Endothelial cell of umbilical vein (primary cell): Measurements from ENCODE around the gene PLXDC1. TPM values are rescaled to one million over a fixed set of nuclear protein-coding genes. Genes with fewer than 3 reads are reported as not detected.

Experiments used
- BruUV-seq: library from RNA; stranded (reverse); fragments of 400-500 nt; replicated peaks from 2 replicates; lab custom pipeline; 2021; lab: Mats Ljungman, UMichigan
- CTCF ChIA-PET: fragments of 300-600, 350-600 bp; sonication (Branson Sonifier 250); formaldehyde crosslinking; loops from one replicate; lab custom pipeline; 2021; ENCODE audit warnings: antibody characterized with exemption, inconsistent platforms; lab: Charles Lee
- POLR2A ChIA-PET: fragments of 300-600, 350-600 bp; sonication (Branson Sonifier 250); formaldehyde crosslinking; loops from one replicate; lab custom pipeline; 2021; ENCODE audit warnings: antibody characterized with exemption, inconsistent platforms; lab: Charles Lee
- DNase-seq: peaks from one replicate; pipeline ENCODE4 v3.0.0-alpha.2; 2011; ENCODE audit warnings: low read depth, low spot score
- FAIRE-seq: peaks from 2 replicates; lab custom pipeline; 2011; peaks lifted over from hg19 to GRCh38; lab: Jason Lieb, UNC
- H2AFZ ChIP-seq: 2 replicates; pipeline ENCODE4 v1.6.0; 2012; ENCODE audit warnings: low read depth, low read length, control low read depth, inconsistent platforms
- H3K27ac ChIP-seq: 2 replicates; pipeline ENCODE4 v1.5.1; 2011; ENCODE audit warnings: low read depth, mild to moderate bottlenecking, control low read depth, low read length, moderate library complexity; ENCODE audit not compliant: insufficient read depth
- H3K27me3 ChIP-seq, 2 experiments: 2 replicates each; pipeline versions ENCODE4 v1.6.0 to v1.6.1; 2011; ENCODE audit warnings: low read length in 2 of 2, mixed read lengths in 1 of 2; ENCODE audit not compliant: control insufficient read depth in 2 of 2, insufficient read depth in 2 of 2
- H3K36me3 ChIP-seq, 2 experiments: 2 replicates in 1 of 2; 3 replicates in 1 of 2; pipeline ENCODE4 v1.5.1; 2011; ENCODE audit warnings: low read length in 2 of 2, mild to moderate bottlenecking in 1 of 2, moderate library complexity in 1 of 2; ENCODE audit not compliant: control insufficient read depth in 2 of 2, insufficient read depth in 2 of 2; ENCODE audit errors: extremely low read depth in 1 of 2
- H3K4me1 ChIP-seq: 3 replicates; pipeline ENCODE4 v1.5.1; 2011; ENCODE audit warnings: mild to moderate bottlenecking, low read length; ENCODE audit not compliant: control insufficient read depth, insufficient read depth; ENCODE audit errors: extremely low read depth
- H3K4me2 ChIP-seq: 2 replicates; pipeline ENCODE4 v1.6.1; 2011; ENCODE audit warnings: low read length, control low read depth, mixed read lengths; ENCODE audit not compliant: insufficient read depth
- H3K4me3 ChIP-seq, 3 experiments: fragments of 200-600 bp in 1 of 3; sonication (generic), shearing (Covaris generic) in 1 of 3; replicated peaks in 1 of 3; 2 replicates each; pipeline ENCODE4 v1.5.1; 2011 to 2016; ENCODE audit warnings: control low read depth in 3 of 3, low read length in 3 of 3, mild to moderate bottlenecking in 2 of 3, inconsistent platforms in 1 of 3, low read depth in 1 of 3, moderate library complexity in 1 of 3; ENCODE audit not compliant: insufficient read depth in 1 of 3
- H3K79me2 ChIP-seq: 2 replicates; pipeline ENCODE4 v1.6.0; 2012; ENCODE audit warnings: low read length, inconsistent platforms; ENCODE audit not compliant: control insufficient read depth, insufficient read depth
- H3K9ac ChIP-seq: replicated peaks from 2 replicates; pipeline ENCODE3; 2011; ENCODE audit warnings: low read length, control low read depth; ENCODE audit not compliant: insufficient read depth; ENCODE audit errors: extremely low read depth
- H3K9me1 ChIP-seq: replicated peaks from 3 replicates; pipeline ENCODE4 v1.6.0; 2011; ENCODE audit warnings: mild to moderate bottlenecking, low read length; ENCODE audit not compliant: control insufficient read depth, insufficient read depth; ENCODE audit errors: extremely low read depth
- H3K9me3 ChIP-seq: replicated peaks from 2 replicates; pipeline ENCODE4 v1.5.1; 2012; ENCODE audit warnings: low read length, inconsistent platforms; ENCODE audit not compliant: control insufficient read depth, insufficient read depth
- H4K20me1 ChIP-seq: replicated peaks from 2 replicates; pipeline ENCODE3; 2011; ENCODE audit warnings: mild to moderate bottlenecking, low read length; ENCODE audit not compliant: control insufficient read depth, insufficient read depth; ENCODE audit errors: extremely low read depth
- CTCF ChIP-seq, 2 donors: IDR thresholded peaks; 1 replicate in 1 of 2; 2 replicates in 1 of 2; pipeline ENCODE4 v1.5.1; 2011; ENCODE audit warnings: low read length in 2 of 2, mild to moderate bottlenecking in 2 of 2, moderate library complexity in 2 of 2, control low read depth in 1 of 2, inconsistent platforms in 1 of 2, low read depth in 1 of 2; ENCODE audit not compliant: insufficient read depth in 1 of 2; ENCODE audit errors: extremely low read depth in 1 of 2
- EZH2 ChIP-seq: IDR thresholded peaks from 2 replicates; pipeline ENCODE4 v1.6.1; 2012; ENCODE audit warnings: borderline replicate concordance, low read depth, mild to moderate bottlenecking, moderate library complexity, low read length, inconsistent platforms; ENCODE audit not compliant: severe bottlenecking
- FOS ChIP-seq: IDR thresholded peaks from 2 replicates; pipeline ENCODE4 v1.6.1; 2011; ENCODE audit warnings: mild to moderate bottlenecking, low read length, moderate library complexity, borderline replicate concordance; ENCODE audit not compliant: insufficient read depth
- GATA2 ChIP-seq: IDR thresholded peaks from 2 replicates; pipeline ENCODE4 v1.7.0; 2011; ENCODE audit warnings: low read depth, mild to moderate bottlenecking, moderate library complexity, mixed read lengths, low read length; ENCODE audit not compliant: insufficient read length, insufficient read depth
- JUN ChIP-seq: IDR thresholded peaks from 2 replicates; pipeline ENCODE4 v1.6.1; 2011; ENCODE audit warnings: borderline replicate concordance, low read depth; ENCODE audit not compliant: insufficient read length, insufficient read depth
- MAX ChIP-seq: IDR thresholded peaks from 2 replicates; pipeline ENCODE4 v1.6.1; 2011; ENCODE audit not compliant: insufficient read depth, insufficient read length
- MYC ChIP-seq: IDR thresholded peaks from one replicate; pipeline ENCODE4 v1.6.1; 2011; ENCODE audit warnings: mild to moderate bottlenecking, low read depth, low read length
- POLR2A ChIP-seq: IDR thresholded peaks from 2 replicates; pipeline ENCODE4 v1.6.1; 2012; ENCODE audit warnings: low read depth, mild to moderate bottlenecking, control low read depth, low read length
- POLR2AphosphoS5 ChIP-seq: IDR thresholded peaks from 2 replicates; pipeline ENCODE4 v1.6.1; 2012; ENCODE audit warnings: low read depth, mild to moderate bottlenecking, control low read depth, low read length, moderate library complexity; ENCODE audit not compliant: insufficient read depth
- dilution Hi-C: fragments of 300-500 bp; cut with MboI; formaldehyde crosslinking; loops from one replicate; pipeline ENCODE4 v1.15.0; 2019; ENCODE audit warnings: low sequenced_read_pairs; ENCODE audit not compliant: extremely low pct_ligation_motif_present
- intact Hi-C: fragments of 100-400 bp; cut with micrococcal nuclease; formaldehyde crosslinking; loops from one replicate; pipeline ENCODE4 v1.10.0; 2022
- polyA plus RNA-seq, 4 experiments: library from polyadenylated mRNA; depleted of rRNA in 3 of 4; stranded (reverse) in 3 of 4; unstranded in 1 of 4; fragments of >200 nt; gene quantifications; 2 replicates each; pipeline versions ENCODE4 v1.2.1 to v1.2.3, GENCODE V29; 2011 to 2012; ENCODE audit warnings: missing spikeins in 1 of 4
- total RNA-seq: library from RNA; stranded (reverse); gene quantifications from 2 replicates; pipeline ENCODE4 v1.2.3, GENCODE V29; 2021

Gene PLXDC1
- total and polyA plus RNA-seq, 2 donors (not counting 3 experiments of a cell fraction or from before 2014, with no cell fraction given): 0.03 TPM; not detected in 1

DNA sequence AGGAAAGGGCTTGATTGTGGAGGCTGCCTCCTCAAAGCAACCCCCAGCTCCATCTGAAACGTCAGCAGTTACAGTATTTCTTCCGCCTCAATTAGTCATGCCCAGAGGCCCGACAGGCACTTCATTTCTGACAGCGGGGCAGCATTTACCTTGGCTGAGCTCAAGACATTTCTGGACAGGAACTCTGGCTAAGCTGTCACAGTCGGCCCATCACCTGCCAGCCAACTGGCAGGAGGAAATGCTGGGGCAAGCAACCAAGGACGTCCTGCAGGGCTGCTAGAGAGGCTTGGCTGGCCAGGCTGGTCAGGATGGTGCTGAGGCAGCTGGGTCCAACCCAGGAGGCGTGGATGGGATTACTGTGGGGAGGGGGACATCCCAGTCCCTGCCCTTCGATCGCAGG is 27.8 kb downstream of the PLXDC1 start:
- intact Hi-C loops: no loop called here
- Histone ChIP-seq H3K4me2 (no peak overlapping the region), H3K4me3 (no peak overlapping the region), H3K9me3 (no peaks in the 10 kb centered on the region), H3K27ac (no peak overlapping the region), H4K20me1 (no peaks in the 10 kb centered on the region), H3K27me3 (no peaks in the 10 kb centered on the region), H3K79me2 (no peaks in the 10 kb centered on the region), H3K9me1 (no peaks in the 10 kb centered on the region), H2AFZ (no peak overlapping the region), H3K4me1 (no peaks in the 10 kb centered on the region), H3K36me3 (no peaks in the 10 kb centered on the region), H3K9ac (no peak overlapping the region)
- CTCF ChIA-PET: interaction anchor here (0.9 to 2.0 kb wide), 3 partner anchors 18 to 141 kb away, joined by 3 to 5 read pairs (median 4); no protein-coding TSS in a partner anchor
- TF ChIP-seq EZH2 (no peak), POLR2A (no peak), FOS (no peak), MAX (no peak)
- dilution Hi-C loops: no loop called here
- DNase-seq (no peak), FAIRE-seq (no peak)
- POLR2A ChIA-PET: no interaction called here
- no TSS peak for BruUV-seq

- POLR2A ChIA-PET: no interaction called here
- dilution Hi-C loops: no loop called here
Observed at GRCh38 chr17:39122991-39123390, 28.4 kb downstream of the PLXDC1 start.

More at GRCh38 chr17:39122991-39123390, 28.4 kb downstream of the PLXDC1 start:
- H3K27me3 ChIP-seq: no peaks in the 10 kb centered on the region
- no peak overlapping the region for H3K27ac ChIP-seq
- no peaks in the 10 kb centered on the region for H3K79me2 ChIP-seq
- intact Hi-C loops: no loop called here
- no TSS peak for BruUV-seq
- FAIRE-seq (no peak), DNase-seq (no peak)
- no peak overlapping the region for H2AFZ ChIP-seq
- H3K4me3 ChIP-seq: no peak overlapping the region
- H3K4me2 ChIP-seq: no peak overlapping the region
- H4K20me1 ChIP-seq: no peaks in the 10 kb centered on the region
- CTCF ChIA-PET: interaction anchor here (0.9 to 2.0 kb wide), 5 partner anchors 12 to 140 kb away, joined by 3 to 5 read pairs (median 3); no protein-coding TSS in a partner anchor
- H3K9me3 ChIP-seq: no peaks in the 10 kb centered on the region
- no peaks in the 10 kb centered on the region for H3K36me3 ChIP-seq
- no peaks in the 10 kb centered on the region for H3K4me1 ChIP-seq
- TF ChIP-seq CTCF (IDR thresholded peaks at IDR 0.05; ENCODE audit: extremely low read depth in 1 of 2, insufficient read depth in 1 of 2, low read depth in 1 of 2, low read length in 2 of 2) (no peak), FOS (no peak), MAX (no peak), POLR2A (no peak), POLR2AphosphoS5 (no peak), MYC (no peak), JUN (no peak), EZH2 (no peak), GATA2 (no peak)
- H3K9ac ChIP-seq: no peak overlapping the region
- no peaks in the 10 kb centered on the region for H3K9me1 ChIP-seq
